Lower lobe of right lung (tissue), 2 donors: ENCODE data around the gene TUBB8. TPM values are rescaled to one million over a fixed set of nuclear protein-coding genes. Genes with fewer than 3 reads are reported as not detected.

Experiments used
- ATAC-seq, 2 donors: fragments of 200-7000 bp; cut with Tn5 transposase; one replicate each; pipeline ENCODE4 v1.9.1; 2020 to 2022; ENCODE audit warnings: mild to moderate bottlenecking in 2 of 2, moderate library complexity in 2 of 2
- DNase-seq: peaks from one replicate; pipeline ENCODE4 v3.0.0-alpha.2; 2020
- H3K27ac ChIP-seq: fragments of 200-600 bp; one replicate; pipeline ENCODE4 v1.8.0; 2022
- H3K27me3 ChIP-seq: fragments of 200-600 bp; one replicate; pipeline ENCODE4 v1.8.0; 2022; ENCODE audit warnings: low read depth
- H3K36me3 ChIP-seq: fragments of 200-600 bp; one replicate; pipeline ENCODE4 v1.8.0; 2022; ENCODE audit warnings: mild to moderate bottlenecking
- H3K4me1 ChIP-seq: fragments of 200-600 bp; one replicate; pipeline ENCODE4 v1.8.0; 2022
- H3K4me3 ChIP-seq: fragments of 200-600 bp; one replicate; pipeline ENCODE4 v1.8.0; 2022; ENCODE audit warnings: mild to moderate bottlenecking
- H3K9me3 ChIP-seq: fragments of 200-600 bp; one replicate; pipeline ENCODE4 v1.8.0; 2022
- intact Hi-C: fragments of 100-400 bp; cut with DNase I; formaldehyde crosslinking; loops from one replicate; pipeline ENCODE4 v1.11.0; 2022
- total RNA-seq: library from RNA; stranded (reverse); fragmentation: NEBNext Ultra II Directional; extraction: Animal tissue kit (Norgen Biotek cat#: 25700); gene quantifications from one replicate; pipeline ENCODE4 v1.2.1, GENCODE V29; 2021
- TF ChIP-seq, protein P1 (sequence below): fragments of 200-600 bp; IDR thresholded peaks from one replicate; pipeline ENCODE4 v1.8.0; 2022; ENCODE audit warnings: antibody characterized with exemption, mild to moderate bottlenecking
- donor health status: DM: no; HTN: yes; CAD: no; lungs with severe emphysema.

The TUBB8 gene
- total RNA-seq, 1 donor from 2014 or later: 0.38 TPM

DNA sequence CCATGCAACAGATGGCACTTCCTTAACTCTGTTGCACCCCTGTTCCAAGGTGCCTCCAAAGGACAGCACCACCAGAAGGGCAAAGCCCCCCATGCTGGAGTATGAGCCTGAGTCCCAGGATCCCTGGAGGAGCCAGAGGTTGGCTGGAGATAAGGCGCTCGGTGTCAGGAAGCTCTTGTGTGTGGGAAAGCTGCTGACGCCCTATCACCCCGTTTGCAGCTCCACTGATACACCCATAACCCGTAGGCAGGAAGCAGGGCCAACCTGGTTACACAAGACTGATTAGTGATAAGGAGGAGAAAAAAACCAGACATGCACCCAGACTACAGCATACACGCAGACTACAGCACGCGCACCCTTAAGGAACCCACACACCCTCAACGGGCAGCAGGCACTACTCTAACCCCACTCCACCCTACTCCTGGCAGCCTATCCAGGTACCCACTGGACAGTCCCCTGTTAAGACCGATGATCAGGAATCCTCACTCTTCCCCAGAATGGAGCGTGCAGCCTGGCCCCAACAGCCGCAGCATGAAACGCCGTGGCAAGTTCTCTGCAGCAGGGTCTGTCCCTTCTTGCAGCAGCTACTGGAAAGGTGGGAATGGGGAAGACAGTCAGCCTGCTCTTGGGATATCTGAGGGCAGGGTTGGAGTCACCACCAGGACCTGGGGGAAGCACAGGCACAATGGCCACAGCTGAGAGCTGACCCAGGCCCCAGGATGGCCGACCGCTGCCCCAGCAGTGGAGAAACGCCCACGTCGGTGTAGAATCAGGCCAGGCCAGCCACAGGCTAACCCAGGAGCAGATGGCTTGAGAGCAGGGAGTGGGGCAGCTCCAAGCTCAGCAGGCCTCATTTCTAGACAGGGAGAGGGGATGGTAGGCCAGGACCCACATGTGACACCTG lies 38.3 kb upstream of the TUBB8 start:
- H3K27ac ChIP-seq: no peak overlapping the region
- ATAC-seq: peak in 1 of 2 donors; percentile 31
- H3K4me3 ChIP-seq: no peak overlapping the region
- H3K36me3 ChIP-seq: no peaks in the 10 kb centered on the region
- no peaks in the 10 kb centered on the region for H3K27me3 ChIP-seq
- TF ChIP-seq, protein P1, sequence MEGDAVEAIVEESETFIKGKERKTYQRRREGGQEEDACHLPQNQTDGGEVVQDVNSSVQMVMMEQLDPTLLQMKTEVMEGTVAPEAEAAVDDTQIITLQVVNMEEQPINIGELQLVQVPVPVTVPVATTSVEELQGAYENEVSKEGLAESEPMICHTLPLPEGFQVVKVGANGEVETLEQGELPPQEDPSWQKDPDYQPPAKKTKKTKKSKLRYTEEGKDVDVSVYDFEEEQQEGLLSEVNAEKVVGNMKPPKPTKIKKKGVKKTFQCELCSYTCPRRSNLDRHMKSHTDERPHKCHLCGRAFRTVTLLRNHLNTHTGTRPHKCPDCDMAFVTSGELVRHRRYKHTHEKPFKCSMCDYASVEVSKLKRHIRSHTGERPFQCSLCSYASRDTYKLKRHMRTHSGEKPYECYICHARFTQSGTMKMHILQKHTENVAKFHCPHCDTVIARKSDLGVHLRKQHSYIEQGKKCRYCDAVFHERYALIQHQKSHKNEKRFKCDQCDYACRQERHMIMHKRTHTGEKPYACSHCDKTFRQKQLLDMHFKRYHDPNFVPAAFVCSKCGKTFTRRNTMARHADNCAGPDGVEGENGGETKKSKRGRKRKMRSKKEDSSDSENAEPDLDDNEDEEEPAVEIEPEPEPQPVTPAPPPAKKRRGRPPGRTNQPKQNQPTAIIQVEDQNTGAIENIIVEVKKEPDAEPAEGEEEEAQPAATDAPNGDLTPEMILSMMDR: no peak
- no peaks in the 10 kb centered on the region for H3K4me1 ChIP-seq
- no peak for DNase-seq
- intact Hi-C loops: no loop called here
- H3K9me3 ChIP-seq: no peaks in the 10 kb centered on the region

DNA sequence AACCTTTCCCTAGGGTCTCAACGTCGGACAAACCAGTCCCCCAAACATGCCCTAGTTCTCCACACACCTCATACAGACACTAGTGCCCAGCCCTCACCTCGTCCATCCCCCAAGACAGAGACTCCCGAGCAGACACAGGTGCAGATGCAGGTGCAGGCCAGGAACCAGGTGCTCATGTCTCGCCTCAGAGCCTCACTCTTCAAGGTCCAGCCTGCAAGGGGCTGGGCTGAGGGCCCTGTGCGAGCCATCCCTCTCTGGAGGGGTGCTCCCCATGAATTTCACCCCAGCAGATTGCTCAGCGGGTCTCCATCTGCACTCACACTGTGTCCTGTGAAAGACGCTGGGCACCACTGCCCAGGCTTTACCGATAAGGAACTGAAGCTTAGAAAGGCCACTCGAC lies 36.9 kb upstream of the TUBB8 start:
- Histone ChIP-seq H3K36me3 (no peaks in the 10 kb centered on the region), H3K4me3 (no peak overlapping the region), H3K4me1 (no peaks in the 10 kb centered on the region), H3K9me3 (no peaks in the 10 kb centered on the region), H3K27me3 (no peaks in the 10 kb centered on the region), H3K27ac (no peak overlapping the region)
- ATAC-seq: no peak
- no peak for DNase-seq
- intact Hi-C loops: no loop called here
- TF ChIP-seq, protein P1: no peak

DNA sequence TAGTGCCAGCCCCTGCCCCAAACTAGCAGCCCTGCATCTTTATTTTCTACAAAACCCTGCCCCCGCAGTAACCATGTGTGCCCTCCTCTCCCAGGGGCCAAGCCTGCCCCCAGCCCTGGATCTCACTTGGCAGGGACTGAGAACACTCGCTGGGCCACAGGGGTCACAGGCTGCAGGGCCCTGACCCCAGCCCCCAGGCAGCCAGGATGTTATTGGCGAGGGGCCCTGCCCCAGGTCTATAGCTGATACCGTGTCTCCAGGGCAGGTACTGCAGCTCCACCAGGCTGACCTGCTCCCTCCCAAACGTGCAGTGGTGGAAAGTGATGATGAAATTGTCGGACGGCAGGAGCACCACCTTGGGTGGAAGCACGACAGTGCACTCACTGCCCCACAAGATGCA lies 35.9 kb upstream of the TUBB8 start:
- TF ChIP-seq, protein P1: no peak
- Histone ChIP-seq H3K27ac (no peak overlapping the region), H3K36me3 (no peaks in the 10 kb centered on the region), H3K4me3 (no peak overlapping the region), H3K9me3 (no peaks in the 10 kb centered on the region), H3K4me1 (no peaks in the 10 kb centered on the region), H3K27me3 (peaks cover under 1% of the 10 kb centered on the region)
- intact Hi-C loops: no loop called here
- ATAC-seq (no peak), DNase-seq (no peak)

DNA sequence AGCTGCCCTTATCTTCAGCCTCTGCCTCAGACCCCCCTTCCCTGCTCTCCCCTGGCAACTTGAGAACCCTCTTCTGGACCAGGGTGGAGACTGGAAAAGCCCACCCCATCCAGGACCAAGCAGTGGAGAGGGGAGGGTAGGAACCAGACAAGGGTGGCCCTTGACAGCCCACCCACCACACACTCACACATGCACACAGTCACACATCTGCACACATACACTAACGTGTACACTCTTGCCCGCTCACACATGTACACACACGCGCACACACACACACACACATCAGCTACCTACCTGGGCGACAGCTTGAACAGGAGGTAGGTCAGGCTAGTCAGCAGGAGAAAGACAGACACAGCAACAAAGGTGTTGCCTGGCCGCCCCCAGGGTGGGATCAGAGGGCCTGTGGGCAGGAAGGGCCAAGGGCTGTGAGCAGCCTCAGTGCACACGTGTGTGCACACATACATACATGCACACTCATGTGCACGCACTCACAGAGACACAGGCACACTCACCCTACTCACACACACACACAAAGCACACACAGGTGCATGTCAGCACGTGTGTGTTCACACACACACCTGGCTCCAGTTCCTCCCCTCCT lies 34.9 kb upstream of the TUBB8 start:
- TF ChIP-seq, protein P1: no peak
- ATAC-seq (no peak), DNase-seq (no peak)
- no peaks in the 10 kb centered on the region for H3K4me1 ChIP-seq
- intact Hi-C loops: no loop called here
- H3K4me3 ChIP-seq: no peak overlapping the region
- no peaks in the 10 kb centered on the region for H3K9me3 ChIP-seq
- H3K27me3 ChIP-seq: peaks cover 8% of the 10 kb centered on the region
- H3K36me3 ChIP-seq: no peaks in the 10 kb centered on the region
- H3K27ac ChIP-seq: no peak overlapping the region

DNA sequence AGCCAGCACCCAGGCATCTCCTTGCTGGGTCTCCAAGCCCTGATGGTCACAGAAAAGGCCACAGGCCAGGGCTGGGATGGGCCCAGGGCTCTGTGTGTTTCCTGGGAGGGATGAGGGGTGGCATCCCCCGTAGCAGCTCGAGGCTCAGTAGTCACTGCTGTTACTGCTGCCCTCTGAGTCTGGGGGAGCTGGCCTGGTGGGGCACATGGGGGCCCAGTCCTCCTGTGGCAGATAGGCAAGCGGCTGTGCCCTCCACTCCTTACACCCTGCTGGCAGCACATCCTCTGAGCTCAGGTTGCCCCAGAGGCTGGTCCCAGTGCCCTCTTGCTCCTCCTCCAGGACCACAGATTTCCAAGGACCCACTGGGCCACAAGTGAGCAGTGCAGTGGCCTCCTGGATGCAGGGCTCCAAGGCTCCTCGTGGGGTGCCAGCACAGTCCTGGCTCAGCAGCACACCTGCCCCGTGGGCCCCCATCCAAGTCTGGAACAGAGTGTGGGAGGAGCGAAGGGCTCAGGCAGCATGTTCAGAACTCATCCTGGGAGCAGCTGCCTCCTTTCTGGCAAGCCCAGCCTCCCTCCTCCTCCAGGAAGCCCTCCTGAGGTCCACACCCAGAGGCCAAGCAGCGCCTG lies 31.5 kb upstream of the TUBB8 start:
- no peak for DNase-seq
- ATAC-seq: no peak
- intact Hi-C loops: no loop called here
- TF ChIP-seq, protein P1: no peak
- no peaks in the 10 kb centered on the region for H3K36me3 ChIP-seq
- no peaks in the 10 kb centered on the region for H3K4me1 ChIP-seq
- H3K27me3 ChIP-seq: peaks cover 12% of the 10 kb centered on the region
- no peak overlapping the region for H3K27ac ChIP-seq
- no peaks in the 10 kb centered on the region for H3K9me3 ChIP-seq
- H3K4me3 ChIP-seq: no peak overlapping the region
